ENCODE measurements around the gene PPEF1.
"Not testable (repeated sequence)": the region's sequence is repeated elsewhere in the genome, so short reads cannot be mapped to it uniquely, and the experiment has no call there.

Gene PPEF1

GRCh38 chrX:18702362-18703195 lies 4.9 kb upstream of the PPEF1 start:
- DNase-seq: no peak

DNA sequence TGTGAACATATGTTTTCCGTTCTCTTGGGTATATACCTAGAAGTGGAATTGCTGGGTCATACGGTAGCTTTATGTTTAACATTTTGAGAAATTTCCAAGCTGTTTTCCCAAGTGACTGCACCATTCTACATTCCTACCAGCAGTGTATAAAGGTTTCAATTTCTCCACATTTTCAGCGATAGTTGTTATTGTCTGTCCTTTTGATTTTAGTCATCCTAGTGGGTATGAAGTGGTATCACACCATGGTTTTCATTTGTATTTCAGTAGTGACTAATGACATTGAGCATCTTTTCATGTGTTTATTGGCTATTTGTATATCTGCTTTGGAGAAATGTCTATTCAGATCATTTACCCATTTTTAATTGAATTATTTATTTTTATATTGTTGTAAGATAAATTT lies 2.4 kb downstream of the PPEF1 start:
- no peak for DNase-seq

- DNase-seq: no peak
Observed at GRCh38 chrX:18714910-18715309, 7.5 kb downstream of the PPEF1 start.

- DNase-seq: no peak
Observed at GRCh38 chrX:18719852-18720251, 12.4 kb downstream of the PPEF1 start.

- DNase-seq: no peak
Observed at GRCh38 chrX:18721683-18722499, 14.4 kb downstream of the PPEF1 start.

- no peak for DNase-seq
Observed at GRCh38 chrX:18722500-18723071, 15.1 kb downstream of the PPEF1 start.

GRCh38 chrX:18725310-18725943 lies 18.0 kb downstream of the PPEF1 start:
- DNase-seq: no peak

GRCh38 chrX:18733287-18733686 lies 25.8 kb downstream of the PPEF1 start:
- DNase-seq: no peak

GRCh38 chrX:18739609-18740008 lies 32.2 kb downstream of the PPEF1 start:
- not testable (repeated sequence) for DNase-seq

DNA sequence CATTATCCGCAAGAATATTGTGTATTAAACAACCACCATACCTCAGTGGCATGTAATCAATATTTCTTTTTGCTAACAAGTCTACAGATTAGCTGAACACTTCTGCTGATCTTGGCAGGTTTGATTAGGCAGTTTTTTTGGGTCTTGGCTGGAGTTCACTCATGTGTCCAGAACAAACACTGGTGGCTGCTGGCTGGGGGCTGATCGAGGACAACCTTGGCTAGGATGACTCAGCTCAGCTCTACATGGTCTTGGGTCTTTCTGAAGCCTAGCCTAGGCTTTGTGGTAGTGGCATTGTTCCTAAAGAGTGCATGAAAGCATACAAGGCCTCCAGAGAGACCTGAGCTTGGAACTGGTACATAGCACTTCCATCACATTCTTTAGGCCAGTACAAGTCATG lies 41.1 kb downstream of the PPEF1 start:
- DNase-seq: no peak

- DNase-seq: no peak
Observed at GRCh38 chrX:18753631-18754030, 46.2 kb downstream of the PPEF1 start.

- peak; percentile 1 for DNase-seq
Observed at GRCh38 chrX:18755651-18756050, 48.2 kb downstream of the PPEF1 start.

DNA sequence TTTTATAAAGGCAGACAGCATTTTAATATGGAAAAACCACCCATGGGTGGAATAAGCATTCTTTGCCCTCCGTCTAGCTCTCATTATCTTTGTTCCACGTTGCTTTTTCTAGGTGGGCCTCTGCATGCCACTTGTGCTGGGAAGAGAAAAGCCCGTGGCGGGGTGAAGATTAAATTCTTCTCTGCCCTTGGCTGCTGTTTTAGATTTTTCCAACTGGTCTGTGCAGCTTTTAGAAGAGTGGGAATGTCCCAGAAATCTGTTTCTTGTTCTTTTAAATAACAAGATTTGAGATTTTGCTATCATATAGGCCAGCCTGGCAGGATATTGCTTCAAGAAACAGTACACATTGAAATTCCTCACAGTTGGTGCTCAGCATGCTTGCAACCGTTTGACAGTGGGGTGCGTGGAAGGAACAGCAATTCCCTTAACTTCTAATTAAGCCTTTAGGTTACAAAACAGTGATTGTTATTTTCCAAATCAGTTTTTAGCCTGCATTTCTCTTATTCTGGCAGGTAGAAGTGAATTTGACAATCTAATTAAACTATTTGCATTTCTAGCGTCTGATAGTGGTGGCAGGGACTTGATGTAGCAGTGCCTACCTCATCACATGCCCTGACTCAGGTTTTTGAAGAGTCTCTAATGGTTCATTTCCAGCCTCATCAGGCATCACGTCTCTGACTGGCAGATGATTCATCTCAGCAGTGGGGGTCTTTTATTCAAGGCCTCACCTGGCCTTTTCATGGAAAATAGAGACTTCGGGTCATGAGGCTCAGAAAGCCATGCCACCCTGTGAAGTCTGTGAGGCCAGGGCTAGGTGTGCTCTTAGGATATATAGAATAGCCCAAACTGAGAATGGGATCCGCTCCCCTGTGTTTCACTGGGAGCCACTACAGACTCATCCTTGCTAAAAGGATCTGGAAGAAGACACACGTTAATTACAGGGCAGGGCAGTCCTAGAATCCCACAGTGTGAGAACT lies 50.8 kb downstream of the PPEF1 start:
- DNase-seq: no peak

- DNase-seq: no peak
Observed at GRCh38 chrX:18761750-18762149, 54.3 kb downstream of the PPEF1 start.

DNA sequence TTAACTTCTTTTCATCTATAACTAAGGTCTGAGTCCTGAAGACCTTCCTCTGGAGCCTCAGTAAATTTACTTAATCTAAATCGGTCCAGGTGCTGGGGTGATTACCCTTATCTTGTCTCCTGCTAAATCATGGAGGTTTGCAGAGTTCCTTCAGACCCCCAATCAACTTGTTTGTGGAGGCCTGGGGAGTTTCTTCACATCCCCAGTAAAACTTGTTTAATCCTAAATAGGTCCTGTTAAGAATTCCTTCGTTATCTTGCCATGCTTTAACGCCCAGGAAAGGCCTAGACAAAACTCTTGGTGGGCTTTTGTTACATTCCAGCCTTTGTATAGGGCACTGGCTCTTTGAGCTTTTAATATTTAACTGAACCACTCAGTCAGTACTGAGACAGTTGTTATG lies 55.7 kb downstream of the PPEF1 start:
- not testable (repeated sequence) for DNase-seq

DNA sequence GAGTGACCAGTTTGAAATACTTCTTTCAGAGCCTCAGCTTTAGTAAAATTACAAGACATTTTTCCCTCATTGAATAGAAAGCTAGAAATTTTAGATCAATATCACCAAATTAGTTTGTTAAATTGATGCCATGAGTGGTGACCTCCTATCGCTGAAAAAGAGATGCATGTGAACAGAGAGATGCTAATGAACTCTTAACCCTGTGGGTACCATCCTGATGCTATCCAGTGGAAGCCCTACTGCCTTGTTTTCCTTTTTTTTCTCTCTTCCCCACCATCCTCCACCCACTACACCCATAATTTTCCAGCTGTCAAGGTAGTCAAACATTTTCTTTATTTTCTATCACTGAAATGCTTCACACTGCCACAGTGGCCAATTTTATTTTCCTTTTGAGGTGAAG lies 61.9 kb downstream of the PPEF1 start:
- no peak for DNase-seq

DNA sequence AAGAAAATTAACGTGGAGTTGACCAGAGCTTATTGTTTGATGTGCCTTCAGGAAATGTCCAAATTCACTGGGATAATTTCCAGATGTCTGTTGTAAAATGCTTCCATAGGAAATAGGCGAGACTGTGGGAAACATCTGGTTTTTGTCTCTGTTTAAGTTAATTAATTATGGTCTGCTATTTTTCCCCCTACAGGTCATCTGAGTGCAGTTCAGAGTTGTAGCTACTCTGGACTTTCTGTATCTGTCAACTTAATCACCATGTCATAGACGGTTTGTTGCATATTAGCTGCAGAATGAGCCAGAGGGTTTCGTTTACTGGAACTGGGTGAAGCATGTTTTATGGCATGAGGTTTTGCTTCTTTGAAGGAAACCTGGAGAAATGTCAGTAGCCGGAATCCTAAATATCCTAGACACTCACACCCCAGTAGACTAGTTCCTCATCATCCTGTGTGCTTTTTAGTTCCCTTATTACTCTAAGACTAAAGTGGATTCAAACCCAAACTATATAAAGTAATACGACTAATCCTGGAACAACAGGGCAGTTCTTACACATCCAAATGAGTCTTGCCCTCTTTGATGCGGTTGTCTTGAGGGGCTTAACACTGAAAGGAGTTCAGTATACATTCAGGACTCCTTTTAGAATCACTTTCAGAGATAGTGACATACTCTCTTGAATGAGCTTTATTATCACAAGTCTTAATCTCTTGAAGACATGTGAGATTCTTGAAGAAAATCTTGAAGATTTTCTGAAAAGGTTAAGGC lies 62.5 kb downstream of the PPEF1 start:
- no peak for DNase-seq

DNA sequence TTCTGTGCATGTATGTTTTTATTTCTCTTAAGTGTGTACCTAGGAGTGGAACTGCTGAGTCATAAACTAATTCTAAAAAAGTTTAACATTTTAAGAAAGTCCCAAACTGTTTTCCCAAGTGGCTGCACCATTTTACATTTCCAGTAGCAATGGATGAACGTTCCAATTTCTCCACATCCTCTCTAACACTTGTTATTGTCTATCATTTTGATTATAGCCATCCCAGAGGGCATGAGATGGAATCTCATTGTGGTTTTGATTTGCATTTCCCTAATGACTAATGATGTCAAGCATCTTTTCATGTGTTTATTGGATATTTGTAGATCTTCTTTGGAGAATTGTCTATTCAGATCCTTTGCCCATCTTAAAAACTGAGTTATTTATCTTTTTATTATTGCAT lies 82.5 kb downstream of the PPEF1 start:
- no peak for DNase-seq

GRCh38 chrX:18792828-18793227 lies 85.4 kb downstream of the PPEF1 start:
- no peak for DNase-seq

DNA sequence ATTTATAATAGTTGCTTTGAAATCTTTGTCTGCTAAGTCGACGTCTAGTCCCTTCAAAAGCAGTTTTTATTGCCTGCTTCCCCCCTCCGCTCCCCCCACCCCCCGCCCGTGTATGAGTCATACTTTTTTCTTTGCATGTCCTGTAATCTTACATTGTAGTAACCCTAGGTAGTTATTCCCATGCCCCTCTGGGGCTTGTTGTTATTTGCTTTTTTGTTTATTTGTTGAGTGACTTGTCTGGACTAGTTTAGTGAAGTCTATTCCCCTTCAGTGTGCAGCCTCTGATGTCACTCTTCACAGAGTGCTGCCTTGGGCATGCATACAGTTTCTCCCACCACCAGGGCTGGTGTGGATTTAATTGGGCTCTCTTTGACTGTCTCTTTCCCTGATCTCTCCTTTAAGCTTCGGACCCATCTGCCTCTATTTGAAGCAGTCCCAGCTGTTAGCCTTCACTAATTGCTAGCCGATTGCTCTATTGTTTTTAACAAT lies 86.2 kb downstream of the PPEF1 start:
- DNase-seq: no peak

GRCh38 chrX:18797141-18797540 lies 89.7 kb downstream of the PPEF1 start:
- no peak for DNase-seq

All from suppressor macrophage treated with lipopolysaccharide for 4 hours (primary cell).